Peyer's patch (tissue), 4 donors: ENCODE results near the gene APOBEC4.

Source experiments
- POLR2A ChIP-seq, 2 donors: fragments of 450-650 bp; IDR thresholded peaks; one replicate each; pipeline ENCODE4 v1.5.1; 2017; ENCODE audit warnings: antibody characterized with exemption in 2 of 2, mild to moderate bottlenecking in 2 of 2, moderate library complexity in 2 of 2
- TF ChIP-seq, protein P1 (sequence below), 6 experiments: fragments of 450-650 bp in 4 of 6; fragments of 200-600 bp in 2 of 6; sonication (generic) in 1 of 6; IDR thresholded peaks; one replicate each; pipeline ENCODE4 v1.5.1; 2017 to 2019; ENCODE audit warnings: antibody characterized with exemption in 6 of 6, mild to moderate bottlenecking in 3 of 6, moderate library complexity in 1 of 6

- TF ChIP-seq, protein P1, sequence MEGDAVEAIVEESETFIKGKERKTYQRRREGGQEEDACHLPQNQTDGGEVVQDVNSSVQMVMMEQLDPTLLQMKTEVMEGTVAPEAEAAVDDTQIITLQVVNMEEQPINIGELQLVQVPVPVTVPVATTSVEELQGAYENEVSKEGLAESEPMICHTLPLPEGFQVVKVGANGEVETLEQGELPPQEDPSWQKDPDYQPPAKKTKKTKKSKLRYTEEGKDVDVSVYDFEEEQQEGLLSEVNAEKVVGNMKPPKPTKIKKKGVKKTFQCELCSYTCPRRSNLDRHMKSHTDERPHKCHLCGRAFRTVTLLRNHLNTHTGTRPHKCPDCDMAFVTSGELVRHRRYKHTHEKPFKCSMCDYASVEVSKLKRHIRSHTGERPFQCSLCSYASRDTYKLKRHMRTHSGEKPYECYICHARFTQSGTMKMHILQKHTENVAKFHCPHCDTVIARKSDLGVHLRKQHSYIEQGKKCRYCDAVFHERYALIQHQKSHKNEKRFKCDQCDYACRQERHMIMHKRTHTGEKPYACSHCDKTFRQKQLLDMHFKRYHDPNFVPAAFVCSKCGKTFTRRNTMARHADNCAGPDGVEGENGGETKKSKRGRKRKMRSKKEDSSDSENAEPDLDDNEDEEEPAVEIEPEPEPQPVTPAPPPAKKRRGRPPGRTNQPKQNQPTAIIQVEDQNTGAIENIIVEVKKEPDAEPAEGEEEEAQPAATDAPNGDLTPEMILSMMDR (IDR thresholded peaks at IDR 0.05), result no peak
- TF ChIP-seq POLR2A (IDR thresholded peaks at IDR 0.05), result no peak
These were observed 312 bp upstream of the APOBEC4 start for GRCh38 chr1:183653462-183653794.
